ENCODE data around the gene FRS2.

Gene FRS2

DNA sequence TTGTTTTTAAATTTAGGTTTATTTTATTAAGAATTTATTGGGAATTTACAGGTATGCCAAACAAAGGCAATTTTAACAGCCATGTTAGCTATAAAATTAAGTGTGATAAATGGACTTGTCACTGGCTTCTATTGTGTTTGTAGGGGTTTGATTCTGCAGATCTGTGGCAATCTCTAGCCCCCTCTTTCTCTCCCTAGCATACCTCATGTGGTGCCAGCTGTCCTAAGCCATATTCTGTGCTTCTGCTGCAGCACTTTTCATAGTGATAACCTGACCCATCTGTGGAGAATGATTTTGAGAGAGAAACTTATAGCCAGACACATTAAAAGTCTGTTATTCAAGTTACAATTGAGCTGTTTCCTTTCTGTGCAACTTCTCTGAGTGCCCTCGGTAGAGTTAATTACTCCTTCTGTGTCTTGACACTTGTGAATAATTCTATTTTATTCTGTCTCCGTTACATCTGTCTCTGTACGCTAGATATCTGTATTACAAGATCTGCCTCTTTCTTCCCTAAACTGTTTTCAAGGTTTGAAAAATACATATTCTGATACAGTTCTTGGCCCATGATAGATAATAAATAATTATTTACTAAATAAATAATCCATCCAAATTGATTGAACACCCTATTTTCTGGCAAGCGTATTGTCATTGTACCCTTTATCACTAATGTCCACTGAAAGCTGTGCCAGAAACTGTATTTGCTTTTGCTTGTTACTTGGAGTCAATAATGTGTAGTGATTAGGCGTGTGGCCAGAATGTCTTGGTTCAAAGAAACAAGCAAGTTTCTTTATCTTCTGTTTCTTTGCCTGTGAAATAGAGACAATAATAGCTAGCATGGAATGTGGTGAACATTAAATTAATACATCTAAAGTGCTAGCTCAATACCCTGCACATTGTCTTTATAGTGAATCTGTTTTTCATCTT, 40.0 kb downstream of the FRS2 start:
- Histone ChIP-seq H3K27ac (no peak overlapping the region), H3K36me3 (ENCODE audit: insufficient read depth) (no peaks in the 10 kb centered on the region), H3K4me2 (no peak overlapping the region), H3K4me1 (ENCODE audit: low read depth, poor library complexity, severe bottlenecking) (peaks cover 10% of the 10 kb centered on the region), H2AFZ (ENCODE audit: low read depth) (no peak overlapping the region), H3K79me2 (ENCODE audit: insufficient read depth, low read depth) (peaks cover 85% of the 10 kb centered on the region; the same call in 1 of the 2 replicates), H3K27me3 (ENCODE audit: insufficient read depth, low read depth) (no peaks in the 10 kb centered on the region), H3K4me3 (IDR thresholded peaks at IDR 0.05; ENCODE audit: insufficient read depth, low read depth, low read length) (no peak overlapping the region), H3K9ac (no peak overlapping the region), H4K20me1 (ENCODE audit: insufficient read depth) (peaks cover 9% of the 10 kb centered on the region; the same call in 1 of the 2 replicates)
- TF ChIP-seq CTCF (conservative IDR thresholded peaks at IDR 0.05; ENCODE audit: low read depth, low read length): no peak

- H2AFZ ChIP-seq (ENCODE audit: low read depth): no peak overlapping the region
- H3K79me2 ChIP-seq (ENCODE audit: insufficient read depth, low read depth): peaks cover 83% of the 10 kb centered on the region; the same call in 1 of the 2 replicates
- no peaks in the 10 kb centered on the region for H3K27me3 ChIP-seq (ENCODE audit: insufficient read depth, low read depth)
- TF ChIP-seq CTCF (conservative IDR thresholded peaks at IDR 0.05; ENCODE audit: low read depth, low read length): no peak
- no peak overlapping the region for H3K9ac ChIP-seq
- H3K4me1 ChIP-seq (ENCODE audit: low read depth, poor library complexity, severe bottlenecking): peaks cover 10% of the 10 kb centered on the region
- no peaks in the 10 kb centered on the region for H3K36me3 ChIP-seq (ENCODE audit: insufficient read depth)
- H3K4me3 ChIP-seq (IDR thresholded peaks at IDR 0.05; ENCODE audit: insufficient read depth, low read depth, low read length): no peak overlapping the region
- no peak overlapping the region for H3K27ac ChIP-seq
- H3K4me2 ChIP-seq: no peak overlapping the region
- peaks cover 5% of the 10 kb centered on the region; the same call in 1 of the 2 replicates for H4K20me1 ChIP-seq (ENCODE audit: insufficient read depth)
Measured at GRCh38 chr12:69511016-69511415, 40.8 kb downstream of the FRS2 start.

DNA sequence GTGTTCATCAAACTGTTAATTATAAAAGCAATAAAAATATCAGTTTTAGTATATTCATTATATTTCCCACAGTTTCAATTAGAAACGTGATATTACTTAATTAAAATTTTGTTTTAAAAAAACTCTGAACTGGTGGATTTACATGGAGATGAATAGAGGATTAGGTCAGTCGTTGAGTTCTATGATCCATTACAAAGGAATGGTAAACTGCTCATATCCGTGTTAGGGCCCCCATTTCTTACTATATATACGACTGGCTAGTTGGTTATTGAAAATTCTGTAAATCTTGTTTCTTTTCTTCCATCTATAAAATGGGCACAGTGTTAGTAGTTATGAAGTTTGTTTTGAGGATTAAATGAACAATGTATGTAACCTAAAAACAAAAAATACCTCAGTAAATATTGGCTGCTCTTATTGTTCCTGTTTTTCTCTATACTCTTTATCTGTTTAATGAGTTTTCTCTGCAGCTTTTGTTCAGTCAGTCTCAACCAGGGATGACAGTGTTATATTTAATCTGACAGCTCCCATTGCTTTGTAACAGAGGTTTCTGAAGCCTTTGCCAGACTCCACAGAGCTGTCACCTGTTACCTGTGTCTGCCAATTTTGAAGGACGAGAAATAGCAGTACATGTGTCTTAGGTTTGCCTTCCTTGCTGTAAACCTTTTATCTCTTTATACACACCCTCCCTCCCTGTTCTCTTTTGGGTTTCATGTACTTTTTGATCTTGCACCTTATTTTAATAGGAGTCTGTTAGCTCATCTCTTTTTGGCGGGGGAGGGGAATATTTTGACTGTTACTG, 41.5 kb downstream of the FRS2 start:
- Histone ChIP-seq H3K27me3 (ENCODE audit: insufficient read depth, low read depth) (no peaks in the 10 kb centered on the region), H3K79me2 (ENCODE audit: insufficient read depth, low read depth) (peaks cover 80% of the 10 kb centered on the region; the same call in 1 of the 2 replicates), H3K4me3 (IDR thresholded peaks at IDR 0.05; ENCODE audit: insufficient read depth, low read depth, low read length) (no peak overlapping the region), H4K20me1 (ENCODE audit: insufficient read depth) (peaks cover 5% of the 10 kb centered on the region; the same call in 1 of the 2 replicates), H2AFZ (ENCODE audit: low read depth) (no peak overlapping the region), H3K27ac (no peak overlapping the region), H3K9ac (no peak overlapping the region), H3K4me2 (no peak overlapping the region), H3K36me3 (ENCODE audit: insufficient read depth) (no peaks in the 10 kb centered on the region), H3K4me1 (ENCODE audit: low read depth, poor library complexity, severe bottlenecking) (peaks cover 10% of the 10 kb centered on the region)
- no peak for TF ChIP-seq CTCF (conservative IDR thresholded peaks at IDR 0.05; ENCODE audit: low read depth, low read length)

DNA sequence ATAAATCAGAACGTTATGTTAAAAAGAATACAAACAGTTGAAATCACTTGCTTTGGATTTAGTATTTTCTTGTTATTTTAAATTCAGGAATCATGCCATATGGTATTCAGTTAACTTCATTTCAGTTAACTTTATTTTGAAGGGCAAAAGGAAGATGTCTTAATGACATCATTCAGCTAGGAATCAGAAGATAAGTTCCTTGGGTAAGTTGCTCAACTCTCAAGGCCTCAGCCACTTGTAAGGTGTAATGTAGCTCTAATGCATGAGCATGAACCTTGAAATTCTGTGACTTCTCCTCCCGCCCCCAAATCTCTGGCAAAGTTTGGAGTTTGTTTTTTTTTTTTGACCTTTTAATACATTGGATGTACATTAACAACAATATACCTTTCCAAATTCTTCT, 42.6 kb downstream of the FRS2 start:
- Histone ChIP-seq H3K36me3 (ENCODE audit: insufficient read depth) (no peaks in the 10 kb centered on the region), H3K27ac (no peak overlapping the region), H3K4me3 (IDR thresholded peaks at IDR 0.05; ENCODE audit: insufficient read depth, low read depth, low read length) (no peak overlapping the region), H3K27me3 (ENCODE audit: insufficient read depth, low read depth) (no peaks in the 10 kb centered on the region), H3K4me2 (no peak overlapping the region), H3K4me1 (ENCODE audit: low read depth, poor library complexity, severe bottlenecking) (peaks cover 10% of the 10 kb centered on the region), H3K9ac (no peak overlapping the region), H3K79me2 (ENCODE audit: insufficient read depth, low read depth) (peaks cover 78% of the 10 kb centered on the region; the same call in 1 of the 2 replicates), H4K20me1 (ENCODE audit: insufficient read depth) (peaks cover 5% of the 10 kb centered on the region; the same call in 1 of the 2 replicates), H2AFZ (ENCODE audit: low read depth) (no peak overlapping the region)
- TF ChIP-seq CTCF (conservative IDR thresholded peaks at IDR 0.05; ENCODE audit: low read depth, low read length): no peak

Data from KMS-11 (cell line).